DMS53 treated with DMSO at 0.1 percent for 48 hours (cell line): ENCODE results near the gene CCDC13.

Experiments
- DNase-seq: peaks from one replicate; lab custom pipeline; 2025; ENCODE audit not compliant: unreplicated experiment; lab: John Stamatoyannopoulos, UW

Gene CCDC13

GRCh38 chr3:42753757-42754156, 19.3 kb downstream of the CCDC13 start:
- no peak for DNase-seq

GRCh38 chr3:42752961-42753360, 20.1 kb downstream of the CCDC13 start:
- DNase-seq, result no peak

GRCh38 chr3:42752441-42752840, 20.6 kb downstream of the CCDC13 start:
- no peak for DNase-seq

- DNase-seq, result no peak
Measured at GRCh38 chr3:42751609-42752008, 21.4 kb downstream of the CCDC13 start.

GRCh38 chr3:42750834-42751233, 22.2 kb downstream of the CCDC13 start:
- DNase-seq, result no peak

- DNase-seq, result no peak
Measured at GRCh38 chr3:42749753-42750231, 23.3 kb downstream of the CCDC13 start.

GRCh38 chr3:42749025-42749752, 23.9 kb downstream of the CCDC13 start:
- no peak for DNase-seq

GRCh38 chr3:42747581-42747980, 25.5 kb downstream of the CCDC13 start:
- DNase-seq, result no peak

GRCh38 chr3:42746455-42747450, 26.3 kb downstream of the CCDC13 start:
- no peak for DNase-seq

- no peak for DNase-seq
Measured at GRCh38 chr3:42745776-42746454, 27.1 kb downstream of the CCDC13 start.

- DNase-seq, result no peak
Measured at GRCh38 chr3:42745291-42745745, 27.7 kb downstream of the CCDC13 start.

GRCh38 chr3:42743204-42743995, 29.7 kb downstream of the CCDC13 start:
- no peak for DNase-seq

- no peak for DNase-seq
Measured at GRCh38 chr3:42742688-42743087, 30.4 kb downstream of the CCDC13 start.

GRCh38 chr3:42742259-42742658, 30.8 kb downstream of the CCDC13 start:
- no peak for DNase-seq

GRCh38 chr3:42741796-42742195, 31.3 kb downstream of the CCDC13 start:
- no peak for DNase-seq

GRCh38 chr3:42739401-42740158, 33.5 kb downstream of the CCDC13 start:
- no peak for DNase-seq

- no peak for DNase-seq
Measured at GRCh38 chr3:42736531-42736930, 36.5 kb downstream of the CCDC13 start.

GRCh38 chr3:42736081-42736480, 37.0 kb downstream of the CCDC13 start:
- no peak for DNase-seq

GRCh38 chr3:42735615-42736014, 37.4 kb downstream of the CCDC13 start:
- no peak for DNase-seq

GRCh38 chr3:42735019-42735418, 38.0 kb downstream of the CCDC13 start:
- no peak for DNase-seq
